ENCODE data around the gene UTY. TPM values are rescaled to one million over a fixed set of nuclear protein-coding genes. Genes with fewer than 3 reads are reported as not detected.
"Not testable (repeated sequence)": the region's sequence is repeated elsewhere in the genome, so short reads cannot be mapped to it uniquely, and the experiment has no call there.

Gene UTY
- polyA plus RNA-seq, 3 donors = not detected

DNA sequence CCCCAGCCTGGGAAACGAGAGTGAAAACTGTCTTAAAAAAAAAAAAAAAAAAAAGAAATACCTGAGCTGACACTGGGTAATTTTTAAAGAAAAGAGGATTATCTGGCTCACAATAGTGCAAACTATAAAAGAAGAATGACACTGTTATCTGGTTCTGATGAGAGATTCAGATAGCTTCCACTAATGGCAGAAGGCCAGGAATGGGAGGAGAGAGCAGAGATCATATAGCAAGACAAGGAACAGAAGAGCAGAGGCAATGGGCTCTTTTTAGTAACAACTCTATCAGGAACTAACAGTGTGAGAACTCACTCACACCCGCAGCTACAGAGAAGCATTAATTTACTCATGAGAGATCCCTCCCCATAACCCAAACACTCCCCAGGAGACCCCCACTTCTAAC is 184.8 kb downstream of the UTY start:
- H3K4me1 Mint-ChIP-seq = no peaks in the 10 kb centered on the region
- Histone ChIP-seq H3K27me3 (ENCODE audit: control insufficient read depth in 2 of 2, insufficient read depth in 2 of 2, low read length in 2 of 2) (no peaks in the 10 kb centered on the region), H3K79me2 (ENCODE audit: insufficient read depth, low read length) (no peaks in the 10 kb centered on the region), H3K36me3 (replicated peaks in 1 of 2; ENCODE audit: control insufficient read depth in 1 of 2, insufficient read depth in 2 of 2, low read length in 2 of 2) (peaks cover 0 to 63% of the 10 kb centered on the region in 2 donors), H3K4me1 (ENCODE audit: control insufficient read depth in 1 of 2, insufficient read depth in 2 of 2, low read length in 2 of 2) (no peaks in the 10 kb centered on the region), H3K27ac (ENCODE audit: low read depth in 1 of 2, low read length in 2 of 2) (no peak overlapping the region), H2AFZ (ENCODE audit: insufficient read depth, low read depth, low read length, poor library complexity, severe bottlenecking) (no peak overlapping the region), H4K20me1 (ENCODE audit: insufficient read depth, low read length) (no peaks in the 10 kb centered on the region), H3K4me2 (replicated peaks; ENCODE audit: extremely low read depth, low read length, poor library complexity, severe bottlenecking) (no peak overlapping the region), H3K9ac (ENCODE audit: insufficient read depth, low read length, poor library complexity, severe bottlenecking) (no peak overlapping the region), H3K9me3 (replicated peaks in 1 of 2; ENCODE audit: control insufficient read depth in 1 of 2, insufficient read depth in 1 of 2, low read length in 2 of 2) (peaks cover 0 to 10% of the 10 kb centered on the region in 2 donors), H3K4me3 (replicated peaks in 1 of 3; ENCODE audit: low read depth in 2 of 3, low read length in 3 of 3) (no peak overlapping the region)
- no peak overlapping the region for H3K27ac Mint-ChIP-seq
- peaks cover 0 to 24% (median 0%) of the 10 kb centered on the region in 7 donors for H3K9me3 Mint-ChIP-seq
- peaks cover 0 to 68% of the 10 kb centered on the region in 2 donors for H3K36me3 Mint-ChIP-seq
- no peak for TF ChIP-seq CTCF (IDR thresholded peaks at IDR 0.05)
- H3K27me3 Mint-ChIP-seq (ENCODE audit: low read depth in 3 of 3) = no peaks in the 10 kb centered on the region
- no CpG with 5 or more reads among the region's 2 CpGs for WGBS (ENCODE audit: insufficient coverage)
- intact Hi-C loops (cut with micrococcal nuclease) = no loop called here
- no peak for DNase-seq
- no peak overlapping the region for H3K4me3 Mint-ChIP-seq

GRCh38 chrY:13291199-13291598 is 188.6 kb downstream of the UTY start:
- Mint-ChIP-seq H3K36me3 (peaks cover 0 to 79% of the 10 kb centered on the region in 2 donors), H3K4me3 (no peak overlapping the region), H3K9me3 (peaks cover 0 to 32% (median 0%) of the 10 kb centered on the region in 7 donors), H3K27me3 (ENCODE audit: low read depth in 3 of 3) (no peaks in the 10 kb centered on the region), H3K27ac (no peak overlapping the region), H3K4me1 (no peaks in the 10 kb centered on the region)
- Histone ChIP-seq H3K4me1 (ENCODE audit: control insufficient read depth in 1 of 2, insufficient read depth in 2 of 2, low read length in 2 of 2) (no peaks in the 10 kb centered on the region), H3K9me3 (replicated peaks in 1 of 2; ENCODE audit: control insufficient read depth in 1 of 2, insufficient read depth in 1 of 2, low read length in 2 of 2) (peaks cover 0 to 16% of the 10 kb centered on the region in 2 donors), H4K20me1 (ENCODE audit: insufficient read depth, low read length) (no peaks in the 10 kb centered on the region), H3K4me3 (replicated peaks in 1 of 3; ENCODE audit: low read depth in 2 of 3, low read length in 3 of 3) (no peak overlapping the region), H3K79me2 (ENCODE audit: insufficient read depth, low read length) (no peaks in the 10 kb centered on the region), H2AFZ (ENCODE audit: insufficient read depth, low read depth, low read length, poor library complexity, severe bottlenecking) (no peak overlapping the region), H3K27me3 (ENCODE audit: control insufficient read depth in 2 of 2, insufficient read depth in 2 of 2, low read length in 2 of 2) (no peaks in the 10 kb centered on the region), H3K36me3 (replicated peaks in 1 of 2; ENCODE audit: control insufficient read depth in 1 of 2, insufficient read depth in 2 of 2, low read length in 2 of 2) (peaks cover 0 to 68% of the 10 kb centered on the region in 2 donors), H3K27ac (ENCODE audit: low read depth in 1 of 2, low read length in 2 of 2) (no peak overlapping the region), H3K4me2 (replicated peaks; ENCODE audit: extremely low read depth, low read length, poor library complexity, severe bottlenecking) (no peak overlapping the region), H3K9ac (ENCODE audit: insufficient read depth, low read length, poor library complexity, severe bottlenecking) (no peak overlapping the region)
- no peak for TF ChIP-seq CTCF (IDR thresholded peaks at IDR 0.05)
- WGBS (ENCODE audit: insufficient coverage) = no CpG with 5 or more reads among the region's 1 CpG
- intact Hi-C loops (cut with micrococcal nuclease) = no loop called here
- DNase-seq = no peak

- 96% methylated on average over 12 of the region's 15 CpGs for WGBS (ENCODE audit: insufficient coverage)
- H3K9me3 ChIP-seq (replicated peaks in 1 of 2; ENCODE audit: control insufficient read depth in 1 of 2, insufficient read depth in 1 of 2, low read length in 2 of 2); H3K4me3 ChIP-seq (replicated peaks in 1 of 3; ENCODE audit: low read depth in 2 of 3, low read length in 3 of 3); H3K9ac ChIP-seq (ENCODE audit: insufficient read depth, low read length, poor library complexity, severe bottlenecking); H3K27me3 Mint-ChIP-seq (ENCODE audit: low read depth in 3 of 3); H3K4me1 ChIP-seq (ENCODE audit: control insufficient read depth in 1 of 2, insufficient read depth in 2 of 2, low read length in 2 of 2); H3K27ac ChIP-seq (ENCODE audit: low read depth in 1 of 2, low read length in 2 of 2); H3K9me3 Mint-ChIP-seq; H3K4me1 Mint-ChIP-seq; H3K27me3 ChIP-seq (ENCODE audit: control insufficient read depth in 2 of 2, insufficient read depth in 2 of 2, low read length in 2 of 2); H3K79me2 ChIP-seq (ENCODE audit: insufficient read depth, low read length); H2AFZ ChIP-seq (ENCODE audit: insufficient read depth, low read depth, low read length, poor library complexity, severe bottlenecking); H4K20me1 ChIP-seq (ENCODE audit: insufficient read depth, low read length); H3K4me3 Mint-ChIP-seq; intact Hi-C loops (cut with micrococcal nuclease); H3K4me2 ChIP-seq (replicated peaks; ENCODE audit: extremely low read depth, low read length, poor library complexity, severe bottlenecking): not testable (repeated sequence)
- peaks cover 0 to 39% of the 10 kb centered on the region in 2 donors for H3K36me3 ChIP-seq (replicated peaks in 1 of 2; ENCODE audit: control insufficient read depth in 1 of 2, insufficient read depth in 2 of 2, low read length in 2 of 2)
- H3K36me3 Mint-ChIP-seq = peaks cover 0 to 39% of the 10 kb centered on the region in 2 donors
- H3K27ac Mint-ChIP-seq = peak overlapping the region in 2 of 7 donors; percentile 4 to 26
- peak in 1 of 3 donors; percentile 4 for DNase-seq
Observed at GRCh38 chrY:13282151-13283054, 197.4 kb downstream of the UTY start.

All from CD14-positive monocyte (primary cell).